Measurements from ENCODE around the gene SLC5A3.

- TF ChIP-seq CBFB (IDR thresholded peaks at IDR 0.05; ENCODE audit: low read depth) (no peak), HDGF (IDR thresholded peaks at IDR 0.05) (no peak), ESRRA (IDR thresholded peaks at IDR 0.05; ENCODE audit: low read length) (no peak), JUND (IDR thresholded peaks at IDR 0.05; ENCODE audit: low read depth, low read length) (no peak), POLR2A (IDR thresholded peaks at IDR 0.05; ENCODE audit: low read depth, low read length) (no peak), HDAC6 (IDR thresholded peaks at IDR 0.05; ENCODE audit: unreplicated experiment) (no peak), ZBTB33 (IDR thresholded peaks at IDR 0.05) (no peak), POLR2AphosphoS5 (IDR thresholded peaks at IDR 0.05; ENCODE audit: low read length) (no peak), TAF1 (IDR thresholded peaks at IDR 0.05; ENCODE audit: borderline replicate concordance, low read depth, low read length) (no peak)
- TF ChIP-seq, protein P1, sequence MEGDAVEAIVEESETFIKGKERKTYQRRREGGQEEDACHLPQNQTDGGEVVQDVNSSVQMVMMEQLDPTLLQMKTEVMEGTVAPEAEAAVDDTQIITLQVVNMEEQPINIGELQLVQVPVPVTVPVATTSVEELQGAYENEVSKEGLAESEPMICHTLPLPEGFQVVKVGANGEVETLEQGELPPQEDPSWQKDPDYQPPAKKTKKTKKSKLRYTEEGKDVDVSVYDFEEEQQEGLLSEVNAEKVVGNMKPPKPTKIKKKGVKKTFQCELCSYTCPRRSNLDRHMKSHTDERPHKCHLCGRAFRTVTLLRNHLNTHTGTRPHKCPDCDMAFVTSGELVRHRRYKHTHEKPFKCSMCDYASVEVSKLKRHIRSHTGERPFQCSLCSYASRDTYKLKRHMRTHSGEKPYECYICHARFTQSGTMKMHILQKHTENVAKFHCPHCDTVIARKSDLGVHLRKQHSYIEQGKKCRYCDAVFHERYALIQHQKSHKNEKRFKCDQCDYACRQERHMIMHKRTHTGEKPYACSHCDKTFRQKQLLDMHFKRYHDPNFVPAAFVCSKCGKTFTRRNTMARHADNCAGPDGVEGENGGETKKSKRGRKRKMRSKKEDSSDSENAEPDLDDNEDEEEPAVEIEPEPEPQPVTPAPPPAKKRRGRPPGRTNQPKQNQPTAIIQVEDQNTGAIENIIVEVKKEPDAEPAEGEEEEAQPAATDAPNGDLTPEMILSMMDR (IDR thresholded peaks at IDR 0.05 in 2 of 3, conservative IDR thresholded peaks at IDR 0.05 in 1 of 3; ENCODE audit: control insufficient read depth in 2 of 3, extremely low read depth in 1 of 3, insufficient read depth in 1 of 3, low read depth in 3 of 3, low read length in 3 of 3), result no peak
- TF ChIP-seq, protein P2, sequence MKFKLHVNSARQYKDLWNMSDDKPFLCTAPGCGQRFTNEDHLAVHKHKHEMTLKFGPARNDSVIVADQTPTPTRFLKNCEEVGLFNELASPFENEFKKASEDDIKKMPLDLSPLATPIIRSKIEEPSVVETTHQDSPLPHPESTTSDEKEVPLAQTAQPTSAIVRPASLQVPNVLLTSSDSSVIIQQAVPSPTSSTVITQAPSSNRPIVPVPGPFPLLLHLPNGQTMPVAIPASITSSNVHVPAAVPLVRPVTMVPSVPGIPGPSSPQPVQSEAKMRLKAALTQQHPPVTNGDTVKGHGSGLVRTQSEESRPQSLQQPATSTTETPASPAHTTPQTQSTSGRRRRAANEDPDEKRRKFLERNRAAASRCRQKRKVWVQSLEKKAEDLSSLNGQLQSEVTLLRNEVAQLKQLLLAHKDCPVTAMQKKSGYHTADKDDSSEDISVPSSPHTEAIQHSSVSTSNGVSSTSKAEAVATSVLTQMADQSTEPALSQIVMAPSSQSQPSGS (IDR thresholded peaks at IDR 0.05; ENCODE audit: low read length), result no peak
- TF ChIP-seq, protein P3, sequence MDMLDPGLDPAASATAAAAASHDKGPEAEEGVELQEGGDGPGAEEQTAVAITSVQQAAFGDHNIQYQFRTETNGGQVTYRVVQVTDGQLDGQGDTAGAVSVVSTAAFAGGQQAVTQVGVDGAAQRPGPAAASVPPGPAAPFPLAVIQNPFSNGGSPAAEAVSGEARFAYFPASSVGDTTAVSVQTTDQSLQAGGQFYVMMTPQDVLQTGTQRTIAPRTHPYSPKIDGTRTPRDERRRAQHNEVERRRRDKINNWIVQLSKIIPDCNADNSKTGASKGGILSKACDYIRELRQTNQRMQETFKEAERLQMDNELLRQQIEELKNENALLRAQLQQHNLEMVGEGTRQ (IDR thresholded peaks at IDR 0.05; ENCODE audit: borderline replicate concordance, low read depth, low read length), result no peak
Measured at GRCh38 chr21:34092262-34092921, 19.0 kb downstream of the SLC5A3 start.
